ENCODE results near the gene CAMK2D. TPM values are rescaled to one million over a fixed set of nuclear protein-coding genes. Genes with fewer than 3 reads are reported as not detected.

Gene CAMK2D
- total RNA-seq, 4 donors from 2014 or later: 48.2 to 66.2 (median 51.2) TPM

- DNase-seq (ENCODE audit: extremely low spot score): no peak
- H3K36me3 ChIP-seq: peaks cover 0 to 10% (median 3%) of the 10 kb centered on the region in 4 donors
- intact Hi-C loops (cut with DNase I): no loop called here
- 94% methylated on average over 2 of the region's 2 CpGs for WGBS
- H3K4me1 ChIP-seq: peaks cover 4 to 13% (median 11%) of the 10 kb centered on the region in 4 donors
- no peak overlapping the region for H3K4me3 ChIP-seq
- no peak overlapping the region for H3K27ac ChIP-seq (replicated peaks in 1 of 4)
- no peaks in the 10 kb centered on the region for H3K9me3 ChIP-seq
- no peaks in the 10 kb centered on the region for H3K27me3 ChIP-seq
- TF ChIP-seq, protein P1, sequence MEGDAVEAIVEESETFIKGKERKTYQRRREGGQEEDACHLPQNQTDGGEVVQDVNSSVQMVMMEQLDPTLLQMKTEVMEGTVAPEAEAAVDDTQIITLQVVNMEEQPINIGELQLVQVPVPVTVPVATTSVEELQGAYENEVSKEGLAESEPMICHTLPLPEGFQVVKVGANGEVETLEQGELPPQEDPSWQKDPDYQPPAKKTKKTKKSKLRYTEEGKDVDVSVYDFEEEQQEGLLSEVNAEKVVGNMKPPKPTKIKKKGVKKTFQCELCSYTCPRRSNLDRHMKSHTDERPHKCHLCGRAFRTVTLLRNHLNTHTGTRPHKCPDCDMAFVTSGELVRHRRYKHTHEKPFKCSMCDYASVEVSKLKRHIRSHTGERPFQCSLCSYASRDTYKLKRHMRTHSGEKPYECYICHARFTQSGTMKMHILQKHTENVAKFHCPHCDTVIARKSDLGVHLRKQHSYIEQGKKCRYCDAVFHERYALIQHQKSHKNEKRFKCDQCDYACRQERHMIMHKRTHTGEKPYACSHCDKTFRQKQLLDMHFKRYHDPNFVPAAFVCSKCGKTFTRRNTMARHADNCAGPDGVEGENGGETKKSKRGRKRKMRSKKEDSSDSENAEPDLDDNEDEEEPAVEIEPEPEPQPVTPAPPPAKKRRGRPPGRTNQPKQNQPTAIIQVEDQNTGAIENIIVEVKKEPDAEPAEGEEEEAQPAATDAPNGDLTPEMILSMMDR (IDR thresholded peaks at IDR 0.05): no peak
These were observed 211.0 kb downstream of the CAMK2D start for GRCh38 chr4:113550510-113550909.

DNA sequence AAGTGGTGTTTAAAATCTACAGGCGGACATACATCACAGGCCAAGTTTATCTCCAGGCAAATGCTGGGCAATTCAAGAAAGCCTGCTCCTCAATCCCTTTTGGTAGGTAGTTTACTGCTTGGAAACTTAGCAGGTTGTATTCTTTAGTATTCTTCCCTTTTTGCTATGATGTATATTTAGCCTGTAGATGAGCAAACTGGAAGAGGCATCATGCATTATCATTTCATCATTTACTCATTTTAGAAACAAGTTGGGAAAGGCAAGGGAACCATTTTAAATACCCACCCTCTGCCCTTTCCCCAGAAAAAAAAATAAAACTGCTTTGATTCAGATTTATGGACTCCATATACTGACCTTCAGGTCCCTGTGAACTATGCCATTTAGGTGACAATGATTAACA is 213.2 kb downstream of the CAMK2D start:
- intact Hi-C loops (cut with DNase I): loop anchor here (2.0 to 10.0 kb wide), 2 partner anchors 136 to 212 kb away; partner anchors contain the start of gene CAMK2D
- no peak for TF ChIP-seq POLR2A (IDR thresholded peaks at IDR 0.05; ENCODE audit: low read depth)
- no peak for TF ChIP-seq POLR2AphosphoS5 (IDR thresholded peaks at IDR 0.05)
- TF ChIP-seq, protein P1 (IDR thresholded peaks at IDR 0.05): no peak
- no peak for TF ChIP-seq EP300 (IDR thresholded peaks at IDR 0.05)

DNA sequence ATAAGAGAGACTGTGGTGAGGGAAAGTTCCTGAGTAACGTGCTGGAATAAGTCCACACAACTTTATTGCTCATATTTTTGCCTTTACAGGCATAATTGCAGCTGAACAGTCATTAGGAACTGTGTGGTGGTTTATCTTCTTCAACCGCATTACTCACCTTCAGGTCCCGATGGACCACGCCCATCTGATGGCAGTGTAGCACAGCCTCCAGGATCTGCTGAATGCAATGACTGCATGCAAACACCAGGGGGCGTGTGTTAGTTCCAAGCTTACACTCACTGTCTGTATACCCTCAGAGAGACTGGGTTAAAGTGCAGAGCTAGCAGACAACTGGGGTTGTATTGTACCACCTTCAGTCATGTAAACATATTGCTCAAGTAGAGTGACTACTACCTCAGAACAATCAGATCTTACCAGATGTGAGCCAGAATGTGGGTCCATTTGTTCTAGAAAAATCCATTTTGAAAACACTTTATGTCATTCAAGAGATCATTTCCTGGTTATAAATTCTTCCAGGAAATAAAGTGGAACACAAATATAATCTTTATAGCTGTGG is 214.0 kb downstream of the CAMK2D start:
- peaks cover 4 to 13% (median 11%) of the 10 kb centered on the region in 4 donors for H3K4me1 ChIP-seq
- H3K9me3 ChIP-seq: no peaks in the 10 kb centered on the region
- DNase-seq (ENCODE audit: extremely low spot score): peak; percentile 95
- TF ChIP-seq POLR2AphosphoS5 (IDR thresholded peaks at IDR 0.05) (peak; percentile 64 to 82), EP300 (IDR thresholded peaks at IDR 0.05) (no peak), POLR2A (IDR thresholded peaks at IDR 0.05; ENCODE audit: low read depth) (no peak)
- TF ChIP-seq, protein P1 (IDR thresholded peaks at IDR 0.05): peak; percentile 94 to 99 (median 97)
- H3K4me3 ChIP-seq: no peak overlapping the region
- H3K27me3 ChIP-seq: no peaks in the 10 kb centered on the region
- peaks cover 0 to 10% (median 3%) of the 10 kb centered on the region in 4 donors for H3K36me3 ChIP-seq
- peak overlapping the region in 3 of 4 donors; percentile 30 to 61 (median 49) for H3K27ac ChIP-seq (replicated peaks in 1 of 4)
- intact Hi-C loops (cut with DNase I): loop anchor here (2.0 to 10.0 kb wide), 3 partner anchors 137 to 213 kb away; partner anchors contain the start of gene CAMK2D
- 17% methylated on average over 5 of the region's 5 CpGs for WGBS

More for the DNA sequence above, 213.2 kb downstream of the CAMK2D start:
- Histone ChIP-seq H3K36me3 (peaks cover 0 to 10% (median 3%) of the 10 kb centered on the region in 4 donors), H3K4me1 (peaks cover 4 to 13% (median 11%) of the 10 kb centered on the region in 4 donors), H3K4me3 (no peak overlapping the region), H3K27ac (replicated peaks in 1 of 4) (peak overlapping the region in 3 of 4 donors; percentile 30 to 61 (median 49)), H3K9me3 (no peaks in the 10 kb centered on the region), H3K27me3 (no peaks in the 10 kb centered on the region)
- DNase-seq (ENCODE audit: extremely low spot score): no peak
- WGBS: 100% methylated on average over 1 of the region's 1 CpG

DNA sequence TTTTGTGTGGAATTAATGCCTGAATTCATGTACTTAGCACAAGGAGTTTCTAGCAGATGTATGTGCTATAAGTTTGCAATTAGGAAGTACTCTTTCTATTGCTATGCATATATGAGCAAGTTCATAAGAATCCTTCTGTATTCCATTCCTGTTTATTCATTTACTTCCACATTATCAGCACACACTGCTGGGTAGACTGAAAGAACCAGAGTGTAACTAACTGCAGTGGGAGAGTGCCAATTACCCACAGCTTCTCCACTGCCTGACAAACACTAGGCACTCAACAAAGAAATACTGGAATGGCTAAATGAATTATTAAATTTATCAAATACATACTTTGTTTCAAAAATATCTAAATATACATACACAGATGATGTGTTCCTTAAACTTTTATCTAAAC is 219.6 kb downstream of the CAMK2D start:
- Histone ChIP-seq H3K9me3 (no peaks in the 10 kb centered on the region), H3K4me3 (no peak overlapping the region), H3K27me3 (no peaks in the 10 kb centered on the region), H3K27ac (replicated peaks in 1 of 4) (no peak overlapping the region), H3K36me3 (no peaks in the 10 kb centered on the region), H3K4me1 (peaks cover 6 to 15% (median 13%) of the 10 kb centered on the region in 4 donors)
- TF ChIP-seq POLR2A (IDR thresholded peaks at IDR 0.05; ENCODE audit: low read depth): no peak
- TF ChIP-seq, protein P1 (IDR thresholded peaks at IDR 0.05): no peak
- TF ChIP-seq EP300 (IDR thresholded peaks at IDR 0.05): no peak
- no peak for TF ChIP-seq POLR2AphosphoS5 (IDR thresholded peaks at IDR 0.05)
- no peak for DNase-seq (ENCODE audit: extremely low spot score)
- intact Hi-C loops (cut with DNase I): loop anchor here (10.0 kb wide), 1 partner anchor 143 kb away; no protein-coding TSS in a partner anchor

All from esophagus muscularis mucosa (tissue), 4 donors.